Hepatic stellate cell (primary cell): ENCODE results near the gene MAP3K1.
"Not testable (repeated sequence)": the region's sequence is repeated elsewhere in the genome, so short reads cannot be mapped to it uniquely, and the experiment has no call there.

ENCODE experiments used
- DNase-seq: peaks from one replicate; pipeline ENCODE4 v3.0.0; 2011; ENCODE audit warnings: low spot score

Gene MAP3K1

DNA sequence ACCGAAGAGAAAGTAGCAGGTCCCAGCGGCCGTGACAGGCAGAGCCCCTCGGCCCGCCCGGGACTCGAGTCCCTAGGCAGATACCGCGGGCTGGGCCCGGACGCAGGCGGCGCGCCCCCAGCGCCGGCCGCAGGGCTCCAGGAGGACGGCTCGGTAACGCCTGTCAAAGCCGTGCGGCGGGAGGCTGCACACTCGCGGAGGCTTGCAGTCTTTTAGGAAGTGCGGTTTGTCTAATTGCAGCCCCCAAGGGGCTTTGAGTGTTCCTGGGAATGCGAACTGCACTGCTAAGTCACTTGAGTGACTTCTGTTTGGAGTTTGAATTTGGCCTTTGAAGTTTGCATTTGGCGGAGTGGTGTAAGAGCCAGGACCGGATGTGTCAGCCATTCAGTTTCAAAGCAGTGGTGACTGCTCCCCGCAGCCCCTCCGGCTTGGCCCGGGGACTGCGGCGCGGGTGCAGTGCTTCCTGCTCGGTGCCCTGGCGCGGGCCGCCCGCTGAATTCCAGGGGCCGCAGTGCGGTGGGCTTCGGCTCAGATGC lies 1.3 kb downstream of the MAP3K1 start:
- DNase-seq = peak; percentile 68

DNA sequence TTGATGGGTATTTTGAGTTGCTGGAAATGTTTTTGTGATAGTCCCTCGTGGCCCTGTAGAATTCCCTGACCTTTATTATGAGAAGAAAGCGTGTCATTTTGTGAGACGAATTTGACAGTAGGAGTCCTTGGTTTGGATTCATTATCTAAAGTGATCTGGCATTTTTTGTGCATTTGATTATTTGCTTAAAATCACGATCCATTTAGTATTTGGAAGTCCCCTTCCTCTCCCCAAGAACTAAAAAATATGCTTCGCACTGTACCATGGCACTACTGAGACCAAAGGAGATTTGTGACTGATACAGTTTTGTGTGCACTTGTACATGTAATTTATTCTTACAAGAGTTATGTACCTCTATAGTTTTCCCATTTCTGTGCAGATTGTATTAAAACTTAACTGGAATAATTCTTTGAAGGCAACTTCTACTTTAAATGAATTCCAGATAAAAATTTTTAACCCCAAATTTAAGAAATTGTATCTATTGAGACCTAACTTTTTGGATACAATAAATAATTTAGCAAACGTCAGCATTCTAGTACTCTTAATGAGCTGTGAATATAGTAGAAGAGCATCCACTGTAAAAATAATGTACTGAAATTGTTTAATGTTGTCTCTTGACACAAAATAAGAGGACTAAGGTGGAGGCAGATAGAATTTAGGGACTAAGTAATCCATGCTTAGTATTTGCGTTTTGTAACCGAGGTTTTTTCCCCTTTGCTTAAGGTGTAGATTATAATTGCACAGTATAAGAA lies 2.1 kb downstream of the MAP3K1 start:
- DNase-seq = no peak

DNA sequence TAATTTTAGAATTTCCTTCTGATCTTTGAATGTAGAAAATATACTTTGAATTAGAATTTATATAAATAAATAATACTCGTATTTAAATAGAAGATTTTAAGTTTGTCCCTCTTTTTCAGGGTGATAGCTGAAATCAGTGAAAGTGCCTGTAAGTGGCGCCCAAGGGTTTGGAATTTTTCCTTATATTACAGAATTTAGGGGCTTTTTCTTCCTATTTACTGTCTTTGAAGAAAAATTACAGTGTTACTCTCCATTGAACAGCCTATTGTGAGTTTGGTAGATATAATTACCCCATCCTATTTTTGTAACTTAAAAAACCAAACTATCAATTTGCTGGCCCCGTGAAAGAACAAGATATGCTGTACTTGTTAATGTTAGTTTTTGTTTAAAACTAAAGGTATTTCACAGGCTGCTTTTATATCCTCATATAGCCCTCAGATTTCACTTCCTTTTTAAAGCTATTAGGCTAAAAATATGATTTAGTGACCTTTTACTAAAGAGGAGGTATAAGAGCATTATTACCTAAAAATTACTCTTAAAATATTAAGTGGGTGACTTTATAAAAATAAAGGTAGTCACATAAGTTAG lies 3.2 kb downstream of the MAP3K1 start:
- no peak for DNase-seq

DNA sequence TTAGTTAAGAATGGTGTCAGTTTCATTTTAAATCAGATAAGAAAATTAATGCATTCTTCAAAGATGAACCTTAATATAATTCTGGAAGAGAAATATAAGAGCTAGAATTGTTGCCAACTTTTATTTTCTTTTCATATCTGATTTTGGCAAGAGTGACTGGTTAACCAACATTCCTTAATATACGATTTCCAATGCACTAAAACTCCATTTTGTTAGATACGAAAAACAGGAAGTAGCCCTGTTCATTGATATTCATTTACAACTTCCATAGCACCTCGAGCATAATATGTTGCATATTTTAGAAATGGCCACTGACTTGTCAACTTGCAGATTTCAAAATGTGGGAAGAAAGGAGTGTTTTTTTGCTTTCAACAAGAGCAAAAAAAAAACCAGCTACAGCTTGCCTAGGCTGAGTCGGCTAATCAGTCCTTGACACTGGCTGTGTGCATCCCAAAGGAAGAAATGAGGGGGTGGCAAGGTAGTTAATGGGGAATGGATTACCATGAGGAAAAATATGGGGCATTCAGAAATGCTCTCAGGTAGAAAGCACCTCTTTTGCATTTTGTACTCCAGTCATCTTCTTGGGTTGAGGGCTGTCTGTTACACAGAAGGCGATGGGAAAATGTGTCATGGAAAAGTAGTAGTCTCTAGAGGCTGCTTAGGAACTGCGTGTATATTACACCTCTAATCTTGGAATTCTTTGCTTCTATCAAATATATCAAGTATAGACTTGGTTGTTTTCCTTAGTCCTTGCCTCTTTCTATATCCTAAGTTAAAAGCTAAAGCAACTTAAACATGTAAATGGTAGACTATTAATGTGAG lies 3.9 kb downstream of the MAP3K1 start:
- no peak for DNase-seq

- DNase-seq = not testable (repeated sequence)
These were observed 6.5 kb downstream of the MAP3K1 start for GRCh38 chr5:56821868-56822267.

- DNase-seq = no peak
These were observed 7.6 kb downstream of the MAP3K1 start for GRCh38 chr5:56822981-56823380.

DNA sequence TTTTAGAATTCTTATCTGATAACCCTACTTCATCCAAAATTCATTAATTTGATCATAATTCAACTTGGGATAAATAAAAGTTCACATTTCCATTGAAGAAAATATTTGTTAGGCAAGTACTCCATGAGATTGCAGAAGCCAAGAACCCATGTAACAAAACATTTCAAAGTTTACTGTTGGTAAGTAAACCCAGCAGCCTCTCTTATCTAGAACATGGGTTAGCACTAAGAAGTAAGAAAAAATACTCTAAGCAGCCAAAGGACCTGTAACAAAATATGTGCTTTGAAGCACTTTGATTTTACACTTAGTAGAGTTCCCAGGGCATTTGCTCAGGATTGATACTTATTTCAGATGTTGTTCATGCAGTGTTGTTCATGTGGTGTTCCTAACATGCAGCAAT lies 8.7 kb downstream of the MAP3K1 start:
- no peak for DNase-seq

DNA sequence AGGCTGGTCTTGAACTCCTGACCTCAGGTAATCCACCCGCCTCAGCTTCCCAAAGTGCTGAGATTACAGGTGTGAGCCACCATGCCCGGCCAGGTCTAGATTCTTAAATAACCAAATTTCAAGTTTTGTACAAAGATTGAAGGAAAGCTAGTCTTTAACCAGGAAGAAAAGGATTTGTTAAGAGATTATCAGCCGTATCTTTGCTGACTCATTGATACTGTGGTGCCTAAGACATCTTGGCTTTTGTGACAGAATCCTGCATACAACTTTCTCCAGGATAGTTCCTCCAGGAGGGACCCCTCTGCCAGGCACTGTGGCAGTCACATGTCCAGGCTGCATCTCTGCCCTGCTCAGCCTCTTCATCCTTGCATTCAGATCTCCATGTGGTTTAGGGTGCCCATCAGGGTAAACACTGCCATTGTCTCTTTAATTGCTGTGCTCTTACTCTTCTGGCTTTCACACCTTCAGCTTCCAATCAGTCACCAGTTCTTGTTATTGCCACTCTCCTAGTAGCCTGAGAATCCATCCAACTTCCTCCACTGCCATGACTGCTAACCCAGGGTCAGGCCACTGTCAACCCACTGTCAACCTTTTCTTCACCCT lies 10.0 kb downstream of the MAP3K1 start:
- DNase-seq = no peak

- DNase-seq = no peak
These were observed 11.7 kb downstream of the MAP3K1 start for GRCh38 chr5:56827049-56827448.

GRCh38 chr5:56827924-56828323 lies 12.6 kb downstream of the MAP3K1 start:
- DNase-seq = no peak

GRCh38 chr5:56829137-56829908 lies 14.0 kb downstream of the MAP3K1 start:
- no peak for DNase-seq

- DNase-seq = no peak
These were observed 16.4 kb downstream of the MAP3K1 start for GRCh38 chr5:56831773-56832172.

DNA sequence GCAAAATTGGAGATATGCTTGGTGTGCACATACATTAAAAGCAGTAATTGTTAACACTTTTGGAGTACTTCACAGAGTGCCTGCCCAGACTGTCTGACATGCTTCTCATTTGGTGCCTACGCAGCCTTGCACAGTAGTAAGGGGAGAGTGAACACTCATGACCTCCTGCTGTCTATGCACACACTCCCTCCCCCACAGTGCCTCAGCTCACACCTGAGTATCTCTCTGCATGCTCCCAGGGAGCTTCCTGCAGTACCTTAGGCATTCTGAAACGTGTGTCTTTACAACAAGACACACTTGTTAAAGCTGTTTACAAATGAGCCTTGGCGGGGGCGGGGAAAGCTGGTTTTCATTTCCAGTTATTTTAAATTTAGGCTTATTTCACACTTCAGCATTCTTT lies 18.0 kb downstream of the MAP3K1 start:
- DNase-seq = no peak

DNA sequence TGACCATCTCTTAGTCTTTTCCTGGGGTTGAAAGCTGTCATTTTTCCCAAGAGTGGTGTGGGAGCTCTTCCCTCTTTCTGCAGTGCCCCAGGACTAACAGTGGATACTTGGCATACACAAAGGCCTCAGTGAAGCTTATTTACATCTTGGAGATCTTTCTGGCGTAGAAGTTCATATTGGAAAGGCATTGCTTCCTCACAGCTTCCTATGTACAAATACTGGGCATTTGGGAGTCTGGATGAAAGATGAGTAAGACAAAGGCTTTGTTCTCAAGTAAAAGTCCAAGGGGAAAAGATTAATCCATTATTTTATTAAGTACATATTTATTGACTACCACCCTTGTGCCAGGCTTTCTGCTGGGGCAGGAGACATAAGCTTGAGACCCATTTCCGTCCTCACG lies 22.0 kb downstream of the MAP3K1 start:
- DNase-seq = no peak

DNA sequence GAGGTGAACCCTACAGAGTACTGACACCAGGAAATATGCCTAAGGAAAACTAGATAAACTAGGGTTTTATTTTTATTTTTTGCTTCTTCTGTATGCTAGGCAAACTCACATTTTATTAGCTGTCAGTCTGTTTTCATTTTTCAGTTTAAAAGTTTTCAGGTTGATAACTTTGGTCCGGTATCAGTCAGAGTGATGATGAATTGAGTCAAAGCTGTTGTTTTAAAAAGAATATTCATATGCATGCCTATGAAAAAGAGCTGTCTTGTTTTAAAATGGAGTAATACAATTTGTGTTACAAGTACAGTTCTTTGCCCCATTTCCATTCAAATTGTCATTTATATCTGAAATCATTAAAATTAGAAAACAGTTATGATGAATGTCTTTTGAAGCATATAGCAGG lies 22.6 kb downstream of the MAP3K1 start:
- DNase-seq = no peak

DNA sequence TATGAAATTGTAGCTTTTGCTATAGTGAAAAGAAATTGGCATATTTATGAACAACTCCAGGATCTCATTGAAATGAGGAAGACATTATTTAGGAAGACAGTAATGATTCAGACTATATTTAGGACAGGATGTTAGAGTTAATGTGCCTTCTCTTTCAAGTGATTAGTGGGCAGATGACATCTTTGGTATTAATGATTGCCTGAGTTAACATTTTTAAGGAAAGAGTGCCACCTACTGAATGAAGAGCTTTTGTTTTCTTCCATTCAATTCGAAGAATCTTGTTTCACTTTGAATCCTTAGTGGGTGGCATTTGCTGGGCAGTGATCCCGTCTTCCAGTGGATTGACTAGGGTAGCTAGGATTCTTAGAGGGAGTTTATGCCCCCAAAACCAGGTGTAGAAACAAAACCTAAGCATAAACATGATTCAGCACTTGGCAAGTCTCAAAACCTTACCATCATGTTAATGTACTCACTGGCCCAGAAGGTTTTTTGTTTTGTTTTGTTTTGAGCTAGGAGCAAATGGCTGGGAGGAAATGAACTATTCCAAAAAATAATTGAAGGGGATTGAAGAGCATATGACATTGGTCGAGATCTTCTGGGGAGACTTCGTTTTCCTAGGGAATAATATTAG lies 23.2 kb downstream of the MAP3K1 start:
- DNase-seq = no peak

DNA sequence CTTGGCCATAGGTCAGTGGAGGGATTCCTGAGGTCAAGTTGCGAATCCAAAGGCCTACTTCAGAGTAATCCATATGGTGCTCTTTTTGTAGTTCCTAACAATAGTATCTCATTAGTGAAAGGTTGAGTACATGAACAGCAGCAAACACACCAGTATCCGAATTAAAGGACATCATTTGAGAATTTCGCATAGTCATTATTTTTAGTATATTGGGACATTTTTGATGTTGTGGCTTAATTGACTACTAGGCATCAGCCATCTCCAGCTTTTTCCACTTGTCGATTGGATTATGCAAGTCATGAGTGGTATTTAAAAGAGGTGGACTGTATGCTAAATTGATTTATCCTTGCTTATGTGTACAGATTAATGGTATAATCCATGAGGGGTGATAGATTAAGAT lies 23.7 kb downstream of the MAP3K1 start:
- no peak for DNase-seq

GRCh38 chr5:56840597-56840996 lies 25.2 kb downstream of the MAP3K1 start:
- no peak for DNase-seq

- no peak for DNase-seq
These were observed 29.9 kb downstream of the MAP3K1 start for GRCh38 chr5:56845277-56845676.

- no peak for DNase-seq
These were observed 30.6 kb downstream of the MAP3K1 start for GRCh38 chr5:56845904-56846480.

- DNase-seq = no peak
These were observed 32.9 kb downstream of the MAP3K1 start for GRCh38 chr5:56848206-56848605.
